Adrenal gland (tissue), 12 donors: ENCODE data around the gene TAS2R30. TPM values are rescaled to one million over a fixed set of nuclear protein-coding genes. Genes with fewer than 3 reads are reported as not detected.
A peak's percentile ranks its signal among the peaks of the same experiment; 100 is the strongest.

Source experiments
- DNase-seq, 7 donors: peaks; one replicate each; pipeline ENCODE4 v3.0.0-alpha.2; 2019 to 2020
- H3K27ac ChIP-seq, 5 donors: fragments of 200-600 bp; sonication (generic) in 4 of 5; 1 replicate in 3 of 5; 2 replicates in 2 of 5; pipeline versions ENCODE4 v1.5.1 to v1.8.0; 2016 to 2020; ENCODE audit warnings: mild to moderate bottlenecking in 1 of 5
- H3K27me3 ChIP-seq: fragments of 200-600 bp; 2 replicates; pipeline ENCODE4 v1.8.0; 2021
- H3K36me3 ChIP-seq, 2 donors: fragments of 200-600 bp; replicated peaks in 1 of 2; 1 replicate in 1 of 2; 2 replicates in 1 of 2; pipeline versions ENCODE4 v1.5.1 to v1.8.0; 2018 to 2022
- H3K4me1 ChIP-seq, 2 donors: fragments of 200-600 bp; replicated peaks in 1 of 2; 1 replicate in 1 of 2; 2 replicates in 1 of 2; pipeline versions ENCODE4 v1.5.1 to v1.8.0; 2018 to 2021
- H3K4me3 ChIP-seq, 4 donors: fragments of 200-600 bp; sonication (generic) in 3 of 4; one replicate each; pipeline ENCODE4 v1.5.1; 2016 to 2018
- H3K9me3 ChIP-seq, 3 donors: fragments of 200-600 bp; sonication (generic) in 1 of 3; replicated peaks in 1 of 3; 1 replicate in 2 of 3; 2 replicates in 1 of 3; pipeline versions ENCODE4 v1.5.1 to v1.8.0; 2016 to 2021
- CTCF ChIP-seq, 6 experiments: fragments of 450-650 bp in 4 of 6; fragments of 200-600 bp in 2 of 6; sonication (generic) in 1 of 6; IDR thresholded peaks; 1 replicate in 5 of 6; 2 replicates in 1 of 6; pipeline versions ENCODE4 v1.5.1 to v1.8.0; 2016 to 2021; ENCODE audit warnings: antibody characterized with exemption in 6 of 6, mild to moderate bottlenecking in 2 of 6, moderate library complexity in 1 of 6
- POLR2A ChIP-seq, 2 donors: fragments of 450-650 bp; IDR thresholded peaks; one replicate each; pipeline ENCODE4 v1.6.1; 2017; ENCODE audit warnings: antibody characterized with exemption in 2 of 2, mild to moderate bottlenecking in 2 of 2, moderate library complexity in 1 of 2
- WGBS, 4 donors: extraction: QIAGEN DNeasy Blood & Tissue Kit in 2 of 4; methylation state at CpG; one replicate each; pipeline versions ENCODE4 v1.1.5 to v1.1.7; 2013 to 2017; 5-methylcytosine and 5-hydroxymethylcytosine counted together
- intact Hi-C, 2 donors: fragments of 100-400 bp; cut with DNase I; formaldehyde crosslinking; loops; one replicate each; pipeline versions ENCODE4 v1.14.1 to v1.15.0; 2022 to 2023
- polyA plus RNA-seq, 3 donors: library from polyadenylated mRNA; stranded (reverse); fragments of 200-250 nt in 2 of 3; fragments of 350-450 nt in 1 of 3; fragmentation: Illumina TruSeq in 1 of 3; extraction: RNeasy Lipid Tissue Mini Kit (QIAGEN cat#74804) in 1 of 3; gene quantifications; one replicate each; pipeline ENCODE4 v1.2.3, GENCODE V29; 2013 to 2014
- small RNA-seq, 2 donors: library from RNA; depleted of rRNA; stranded (forward); fragments of <200 nt; gene quantifications; one replicate each; pipeline ENCODE3, GENCODE V24; 2016
- total RNA-seq, 9 donors: library from RNA; depleted of rRNA in 4 of 9; stranded (reverse); fragments of >200 nt in 4 of 9; fragments of 120-200 nt in 1 of 9; fragmentation: NEBNext Ultra II Directional in 1 of 9; extraction: Animal tissue kit (Norgen Biotek cat#: 25700) in 1 of 9; gene quantifications; one replicate each; pipeline versions ENCODE4 v1.1.0 to v1.2.4, GENCODE V29; 2013 to 2023
- donor health status: healthy with polysubstance abuse.
- donor health status: Bipolar disorder and iron deficiency.
- donor health status: DM: yes; HTN: yes; CAD: no.
- donor health status: DM: no; HTN: no; CAD: no.
- donor health status: DM: no; HTN: no; CAD: no.
- donor health status: DM: yes; HTN: yes; CAD: no.

The TAS2R30 gene
- total and polyA plus RNA-seq, 12 donors = 0.07 to 16.0 (median 2.7) TPM; not detected in 1

- 92 to 96% (median 94%) methylated on average over 3 to 6 of the region's 6 CpGs for WGBS, 4 donors
- no peak within 1 kb of the TSS for H3K27ac ChIP-seq
- no peaks in the 10 kb centered on the region for H3K27me3 ChIP-seq
- no peaks in the 10 kb centered on the region for H3K36me3 ChIP-seq
- no peaks in the 10 kb centered on the region for H3K4me1 ChIP-seq
- no peak within 1 kb of the TSS for H3K4me3 ChIP-seq
- no peaks in the 10 kb centered on the region for H3K9me3 ChIP-seq
- DNase-seq = no peak
- intact Hi-C loops = no loop called here
- TF ChIP-seq CTCF (IDR thresholded peaks at IDR 0.05) (no peak), POLR2A (IDR thresholded peaks at IDR 0.05) (no peak)
Observed at GRCh38 chr12:11092128-11092527, 42.3 kb downstream of the TAS2R30 start, which contains the start of gene TAS2R43. TAS2R43 (minus strand) TSS chr12:11092313; CDS start chr12:11092229, 84 bp downstream.

- H3K4me1 ChIP-seq = no peaks in the 10 kb centered on the region
- H3K27ac ChIP-seq = no peak overlapping the region
- no peaks in the 10 kb centered on the region for H3K36me3 ChIP-seq
- intact Hi-C loops = no loop called here
- no peaks in the 10 kb centered on the region for H3K27me3 ChIP-seq
- no peak for DNase-seq
- no peaks in the 10 kb centered on the region for H3K9me3 ChIP-seq
- TF ChIP-seq POLR2A (IDR thresholded peaks at IDR 0.05) (no peak), CTCF (IDR thresholded peaks at IDR 0.05) (no peak)
- H3K4me3 ChIP-seq = no peak overlapping the region
- WGBS, 4 donors = 6 to 96% (median 91%) methylated on average over 1 to 5 of the region's 5 CpGs
Observed at GRCh38 chr12:11089246-11089645, 45.2 kb downstream of the TAS2R30 start.

- no peaks in the 10 kb centered on the region for H3K4me1 ChIP-seq
- WGBS, 4 donors = 38 to 46% (median 39%) methylated on average over 3 of the region's 3 CpGs; no CpG with 5 or more reads in 1 of the 4 donors
- no peaks in the 10 kb centered on the region for H3K36me3 ChIP-seq
- no peak for TF ChIP-seq CTCF (IDR thresholded peaks at IDR 0.05)
- TF ChIP-seq POLR2A (IDR thresholded peaks at IDR 0.05) = no peak
- H3K27me3 ChIP-seq = no peaks in the 10 kb centered on the region
- H3K9me3 ChIP-seq = no peaks in the 10 kb centered on the region
- intact Hi-C loops = no loop called here
- H3K4me3 ChIP-seq = no peak overlapping the region
- H3K27ac ChIP-seq = peak overlapping the region in 3 of 5 donors; percentile 33 to 67 (median 54)
- DNase-seq = peak in 4 of 7 donors; percentile 18 to 62 (median 36)
Observed at GRCh38 chr12:11085419-11085818, 49.0 kb downstream of the TAS2R30 start.

Small RNAs within 50 kb of the gene (small RNA-seq; reads per million reads assigned to genes)
- gene AC018630.1 = 0 reads per million in 2 donors

Other genes with a start within 250 kb of the TAS2R30 start
- 10 to 100 TPM in 1 of 9 donors, 1 to 10 TPM in 7, under 1 TPM in 1; 0.79 to 16.4 (median 1.6) TPM for gene TAS2R13, start 225.1 kb downstream of the TAS2R30 start, total RNA-seq
- under 1 TPM in 1 of 3 donors, not detected in 2; 0.03 TPM for gene TAS2R13, start 225.1 kb downstream of the TAS2R30 start, polyA plus RNA-seq
- gene PRH2, start 205.4 kb downstream of the TAS2R30 start, total RNA-seq = under 1 TPM in 1 of 9 donors, not detected in 8; 0.22 TPM
- 1 to 10 TPM in 2 of 3 donors, not detected in 1; 1.0 to 1.6 TPM for gene PRH2, start 205.4 kb downstream of the TAS2R30 start, polyA plus RNA-seq
- gene TAS2R14, start 195.4 kb downstream of the TAS2R30 start, total RNA-seq = 10 to 100 TPM in 3 of 9 donors, 1 to 10 TPM in 6; 1.1 to 16.3 (median 3.0) TPM
- gene TAS2R14, start 195.4 kb downstream of the TAS2R30 start, polyA plus RNA-seq = 1 to 10 TPM in 2 of 3 donors, under 1 TPM in 1; 0.80 to 2.0 (median 1.6) TPM
- gene TAS2R50, start 147.7 kb downstream of the TAS2R30 start, total RNA-seq = 10 to 100 TPM in 1 of 9 donors, 1 to 10 TPM in 7, under 1 TPM in 1; 0.54 to 12.0 (median 1.5) TPM
- gene TAS2R50, start 147.7 kb downstream of the TAS2R30 start, polyA plus RNA-seq = not detected
- 10 to 100 TPM in 1 of 9 donors, 1 to 10 TPM in 6, under 1 TPM in 2; 0.69 to 10.5 (median 2.0) TPM for gene TAS2R20, start 136.3 kb downstream of the TAS2R30 start, total RNA-seq
- gene TAS2R20, start 136.3 kb downstream of the TAS2R30 start, polyA plus RNA-seq = under 1 TPM; 0.17 to 0.42 (median 0.24) TPM
- gene TAS2R19, start 112.0 kb downstream of the TAS2R30 start, total RNA-seq = 10 to 100 TPM in 1 of 9 donors, 1 to 10 TPM in 6, under 1 TPM in 1, not detected in 1; 0.41 to 18.9 (median 3.9) TPM
- under 1 TPM in 2 of 3 donors, not detected in 1; 0.48 to 0.54 TPM for gene TAS2R19, start 112.0 kb downstream of the TAS2R30 start, polyA plus RNA-seq
- gene TAS2R31, start 103.2 kb downstream of the TAS2R30 start, total RNA-seq = 10 to 100 TPM in 2 of 9 donors, 1 to 10 TPM in 6, not detected in 1; 1.5 to 28.5 (median 3.9) TPM
- under 1 TPM; 0.20 to 0.24 (median 0.20) TPM for gene TAS2R31, start 103.2 kb downstream of the TAS2R30 start, polyA plus RNA-seq
- gene TAS2R46, start 72.3 kb downstream of the TAS2R30 start, total RNA-seq = 1 to 10 TPM in 5 of 9 donors, under 1 TPM in 4; 0.61 to 7.8 (median 1.6) TPM
- under 1 TPM in 1 of 3 donors, not detected in 2; 0.10 TPM for gene TAS2R46, start 72.3 kb downstream of the TAS2R30 start, polyA plus RNA-seq
- 10 to 100 TPM in 1 of 9 donors, 1 to 10 TPM in 4, under 1 TPM in 3, not detected in 1; 0.28 to 17.0 (median 1.3) TPM for gene TAS2R43, start 42.3 kb downstream of the TAS2R30 start, total RNA-seq
- not detected for gene TAS2R43, start 42.3 kb downstream of the TAS2R30 start, polyA plus RNA-seq
- gene SMIM10L1, start 36.5 kb upstream of the TAS2R30 start, total RNA-seq = 10 to 100 TPM in 8 of 9 donors, 1 to 10 TPM in 1; 9.1 to 67.4 (median 19.7) TPM
- 10 to 100 TPM; 31.9 to 35.4 (median 32.1) TPM for gene SMIM10L1, start 36.5 kb upstream of the TAS2R30 start, polyA plus RNA-seq
- not detected for gene TAS2R42, start 52.3 kb upstream of the TAS2R30 start, total RNA-seq
- gene TAS2R42, start 52.3 kb upstream of the TAS2R30 start, polyA plus RNA-seq = not detected
- not detected for gene PRB3, start 135.1 kb upstream of the TAS2R30 start, total RNA-seq
- gene PRB3, start 135.1 kb upstream of the TAS2R30 start, polyA plus RNA-seq = not detected
- not detected for gene PRB4, start 175.8 kb upstream of the TAS2R30 start, total RNA-seq
- gene PRB4, start 175.8 kb upstream of the TAS2R30 start, polyA plus RNA-seq = not detected